ENCODE data around the gene CPLX1.

DNA sequence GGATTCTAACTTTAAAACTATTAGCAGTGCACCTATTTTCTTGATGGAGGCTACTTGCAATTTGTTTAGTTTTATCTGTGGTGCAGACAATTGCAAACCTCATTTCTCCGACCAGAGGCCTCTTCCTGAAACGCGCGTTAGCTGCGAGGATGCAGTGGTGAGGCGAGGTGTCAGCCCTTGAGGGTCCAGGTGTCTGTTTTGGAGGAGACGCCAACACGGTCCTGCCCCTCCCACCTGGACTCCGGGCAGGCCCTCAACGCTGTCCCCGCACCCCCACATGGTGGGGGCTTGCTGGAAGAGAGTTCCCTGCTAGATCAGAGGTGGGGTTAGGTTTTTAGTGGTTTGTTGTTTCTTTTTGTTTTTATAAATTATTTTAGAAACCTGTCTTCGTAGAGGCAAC is 85.9 kb downstream of the CPLX1 start:
- no peak for TF ChIP-seq EP300 (IDR thresholded peaks at IDR 0.05)
- TF ChIP-seq, protein P1, sequence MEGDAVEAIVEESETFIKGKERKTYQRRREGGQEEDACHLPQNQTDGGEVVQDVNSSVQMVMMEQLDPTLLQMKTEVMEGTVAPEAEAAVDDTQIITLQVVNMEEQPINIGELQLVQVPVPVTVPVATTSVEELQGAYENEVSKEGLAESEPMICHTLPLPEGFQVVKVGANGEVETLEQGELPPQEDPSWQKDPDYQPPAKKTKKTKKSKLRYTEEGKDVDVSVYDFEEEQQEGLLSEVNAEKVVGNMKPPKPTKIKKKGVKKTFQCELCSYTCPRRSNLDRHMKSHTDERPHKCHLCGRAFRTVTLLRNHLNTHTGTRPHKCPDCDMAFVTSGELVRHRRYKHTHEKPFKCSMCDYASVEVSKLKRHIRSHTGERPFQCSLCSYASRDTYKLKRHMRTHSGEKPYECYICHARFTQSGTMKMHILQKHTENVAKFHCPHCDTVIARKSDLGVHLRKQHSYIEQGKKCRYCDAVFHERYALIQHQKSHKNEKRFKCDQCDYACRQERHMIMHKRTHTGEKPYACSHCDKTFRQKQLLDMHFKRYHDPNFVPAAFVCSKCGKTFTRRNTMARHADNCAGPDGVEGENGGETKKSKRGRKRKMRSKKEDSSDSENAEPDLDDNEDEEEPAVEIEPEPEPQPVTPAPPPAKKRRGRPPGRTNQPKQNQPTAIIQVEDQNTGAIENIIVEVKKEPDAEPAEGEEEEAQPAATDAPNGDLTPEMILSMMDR (IDR thresholded peaks at IDR 0.05) = no peak
